ENCODE results near the gene HUNK.

HUNK gene

GRCh38 chr21:31844206-31844605 is 28.6 kb upstream of the HUNK start:
- no peak overlapping the region for H3K27ac ChIP-seq
- no peak for TF ChIP-seq CTCF (IDR thresholded peaks at IDR 0.05)
- TF ChIP-seq ZFX (IDR thresholded peaks at IDR 0.05; ENCODE audit: borderline replicate concordance), result no peak

- H3K27ac ChIP-seq, result no peak overlapping the region
- TF ChIP-seq CTCF (IDR thresholded peaks at IDR 0.05) (no peak), ZFX (IDR thresholded peaks at IDR 0.05; ENCODE audit: borderline replicate concordance) (no peak)
Measured at GRCh38 chr21:31845151-31845729, 27.6 kb upstream of the HUNK start.

- TF ChIP-seq CTCF (IDR thresholded peaks at IDR 0.05) (no peak), ZFX (IDR thresholded peaks at IDR 0.05; ENCODE audit: borderline replicate concordance) (no peak)
Measured at GRCh38 chr21:31846690-31847089, 26.1 kb upstream of the HUNK start.

GRCh38 chr21:31847761-31848160 is 25.1 kb upstream of the HUNK start:
- no peak overlapping the region for H3K27ac ChIP-seq
- TF ChIP-seq CTCF (IDR thresholded peaks at IDR 0.05) (no peak), ZFX (IDR thresholded peaks at IDR 0.05; ENCODE audit: borderline replicate concordance) (no peak)

More at GRCh38 chr21:31846690-31847089, 26.1 kb upstream of the HUNK start:
- no peak overlapping the region for H3K27ac ChIP-seq

- H3K27ac ChIP-seq, result no peak overlapping the region
- TF ChIP-seq ZFX (IDR thresholded peaks at IDR 0.05; ENCODE audit: borderline replicate concordance) (no peak), CTCF (IDR thresholded peaks at IDR 0.05) (no peak)
Measured at GRCh38 chr21:31848326-31848985, 24.4 kb upstream of the HUNK start.

GRCh38 chr21:31850886-31851285 is 21.9 kb upstream of the HUNK start:
- TF ChIP-seq ZFX (IDR thresholded peaks at IDR 0.05; ENCODE audit: borderline replicate concordance), result no peak
- no peak for TF ChIP-seq CTCF (IDR thresholded peaks at IDR 0.05)
- H3K27ac ChIP-seq, result no peak overlapping the region

- H3K27ac ChIP-seq, result no peak overlapping the region
- TF ChIP-seq CTCF (IDR thresholded peaks at IDR 0.05) (no peak), ZFX (IDR thresholded peaks at IDR 0.05; ENCODE audit: borderline replicate concordance) (no peak)
Measured at GRCh38 chr21:31855180-31855579, 17.6 kb upstream of the HUNK start.

All from 22Rv1 (cell line).